ENCODE measurements around the gene SEC14L1.
"Not testable (repeated sequence)": the region's sequence is repeated elsewhere in the genome, so short reads cannot be mapped to it uniquely, and the experiment has no call there.

Gene SEC14L1

DNA sequence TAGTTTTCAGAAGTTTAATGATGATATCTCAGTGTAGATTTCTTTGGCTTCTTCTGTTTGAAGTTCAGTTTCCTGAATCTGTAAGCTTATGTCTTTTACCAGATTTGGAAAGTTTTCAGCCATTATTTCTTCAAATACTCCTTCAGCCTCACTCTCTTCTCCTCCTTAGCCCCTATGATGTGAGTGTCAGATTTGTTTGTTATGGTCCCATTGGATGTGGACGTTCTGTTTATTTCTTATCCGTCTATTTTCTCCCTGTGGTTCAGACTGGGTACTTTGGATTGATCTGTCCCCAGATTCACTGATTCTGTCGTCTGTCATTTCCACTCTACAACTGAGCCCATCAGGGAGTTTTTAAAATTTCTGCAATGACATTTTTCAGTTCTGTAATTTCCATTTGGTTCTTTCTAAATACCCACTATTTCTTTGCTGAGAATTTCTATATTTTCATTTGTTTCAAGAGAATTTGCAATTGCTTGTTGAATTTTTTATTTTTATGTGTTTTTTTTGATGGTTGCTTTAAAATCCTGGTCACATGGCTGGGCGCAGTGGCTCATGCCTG lies 110.9 kb downstream of the SEC14L1 start:
- TF ChIP-seq, protein P1, sequence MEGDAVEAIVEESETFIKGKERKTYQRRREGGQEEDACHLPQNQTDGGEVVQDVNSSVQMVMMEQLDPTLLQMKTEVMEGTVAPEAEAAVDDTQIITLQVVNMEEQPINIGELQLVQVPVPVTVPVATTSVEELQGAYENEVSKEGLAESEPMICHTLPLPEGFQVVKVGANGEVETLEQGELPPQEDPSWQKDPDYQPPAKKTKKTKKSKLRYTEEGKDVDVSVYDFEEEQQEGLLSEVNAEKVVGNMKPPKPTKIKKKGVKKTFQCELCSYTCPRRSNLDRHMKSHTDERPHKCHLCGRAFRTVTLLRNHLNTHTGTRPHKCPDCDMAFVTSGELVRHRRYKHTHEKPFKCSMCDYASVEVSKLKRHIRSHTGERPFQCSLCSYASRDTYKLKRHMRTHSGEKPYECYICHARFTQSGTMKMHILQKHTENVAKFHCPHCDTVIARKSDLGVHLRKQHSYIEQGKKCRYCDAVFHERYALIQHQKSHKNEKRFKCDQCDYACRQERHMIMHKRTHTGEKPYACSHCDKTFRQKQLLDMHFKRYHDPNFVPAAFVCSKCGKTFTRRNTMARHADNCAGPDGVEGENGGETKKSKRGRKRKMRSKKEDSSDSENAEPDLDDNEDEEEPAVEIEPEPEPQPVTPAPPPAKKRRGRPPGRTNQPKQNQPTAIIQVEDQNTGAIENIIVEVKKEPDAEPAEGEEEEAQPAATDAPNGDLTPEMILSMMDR (conservative IDR thresholded peaks at IDR 0.05): no peak
- no peak overlapping the region for H3K27ac ChIP-seq

DNA sequence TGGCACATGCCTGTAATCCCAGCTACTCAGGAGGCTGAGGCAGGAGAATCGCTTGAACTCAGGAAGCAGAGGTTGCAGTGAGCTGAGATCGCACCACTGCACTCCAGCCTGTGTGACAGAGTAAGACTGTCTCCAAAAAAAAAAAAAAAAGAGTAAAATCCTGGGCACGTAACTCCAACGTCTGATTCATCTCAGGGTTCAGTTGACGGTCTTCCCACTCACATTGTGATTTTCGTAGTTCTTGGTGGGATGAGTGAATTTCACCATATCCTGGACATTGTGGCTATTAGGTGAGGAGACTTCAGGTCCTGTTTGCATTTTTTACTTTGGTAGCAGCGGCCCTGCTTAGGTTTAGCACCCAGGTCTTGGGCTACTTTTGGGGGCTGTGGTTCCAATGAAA lies 111.5 kb downstream of the SEC14L1 start:
- H3K27ac ChIP-seq: not testable (repeated sequence)

DNA sequence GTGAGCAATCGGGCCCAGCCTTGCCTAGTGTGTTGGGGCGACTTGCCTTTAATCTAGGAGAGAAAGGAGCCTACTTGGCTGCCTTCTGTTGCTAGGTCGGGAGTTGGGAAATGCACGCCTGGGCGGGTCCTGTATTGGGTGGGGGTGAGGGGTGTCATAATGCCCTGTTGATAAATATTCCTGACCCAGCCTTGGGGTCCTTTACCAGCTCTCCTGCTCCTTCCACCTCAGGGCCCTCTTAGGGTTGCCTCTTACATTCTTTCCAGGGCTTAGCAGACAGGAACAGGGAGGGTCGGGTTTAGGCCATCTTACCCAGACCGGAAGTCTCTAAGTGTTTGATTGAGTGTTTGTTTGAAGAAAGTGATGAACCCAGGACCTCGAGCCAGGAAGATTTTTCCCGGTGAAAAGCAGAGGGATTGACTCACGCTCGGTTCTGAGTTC lies 112.9 kb downstream of the SEC14L1 start:
- no peak overlapping the region for H3K27ac ChIP-seq
- no peak for TF ChIP-seq ZFX (IDR thresholded peaks at IDR 0.05)
- TF ChIP-seq, protein P1 (conservative IDR thresholded peaks at IDR 0.05): no peak

DNA sequence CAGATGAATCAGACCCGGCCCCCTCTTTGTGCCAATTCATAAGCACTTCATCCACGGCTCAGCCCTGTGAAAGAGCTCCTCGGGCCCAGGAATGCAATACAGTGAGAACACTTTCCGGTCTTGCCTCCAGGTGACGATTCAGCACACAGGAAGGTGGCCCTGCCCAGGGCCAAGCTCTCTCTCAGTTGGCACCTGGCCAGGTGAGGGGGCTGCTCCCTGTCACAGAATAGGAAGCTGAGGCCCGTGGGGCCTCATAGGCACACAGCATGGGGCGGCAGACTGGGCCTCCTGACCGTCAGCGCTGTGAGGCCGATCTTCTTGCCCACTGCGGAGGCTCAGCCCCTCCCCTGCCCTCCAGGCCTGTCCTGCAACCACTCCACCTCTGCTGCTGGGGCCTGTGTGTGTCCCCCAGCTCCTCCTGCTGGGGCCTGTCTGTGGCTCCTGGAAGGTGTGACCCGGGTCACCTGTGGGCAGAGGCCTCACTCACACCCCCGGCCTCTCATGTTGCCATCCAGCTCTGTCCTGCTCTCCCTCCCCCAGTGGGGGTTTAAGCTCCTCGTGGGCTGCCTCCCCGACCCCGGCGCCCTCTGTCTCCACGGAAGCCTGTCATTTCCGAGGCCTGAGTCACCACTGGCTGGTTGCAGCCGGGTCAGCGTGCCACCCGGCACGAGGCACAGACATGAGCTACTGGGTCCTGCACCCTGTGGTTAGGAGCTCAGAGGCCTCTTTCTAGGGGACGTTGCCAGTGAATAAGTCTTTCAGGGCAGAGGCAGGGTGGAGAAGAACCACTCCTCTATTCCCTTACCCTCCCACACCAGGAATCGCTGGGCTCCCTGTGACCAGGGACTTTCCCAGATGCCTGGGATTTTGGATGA lies 114.4 kb downstream of the SEC14L1 start:
- no peak overlapping the region for H3K27ac ChIP-seq
- no peak for TF ChIP-seq ZFX (IDR thresholded peaks at IDR 0.05)
- TF ChIP-seq, protein P1 (conservative IDR thresholded peaks at IDR 0.05): no peak

DNA sequence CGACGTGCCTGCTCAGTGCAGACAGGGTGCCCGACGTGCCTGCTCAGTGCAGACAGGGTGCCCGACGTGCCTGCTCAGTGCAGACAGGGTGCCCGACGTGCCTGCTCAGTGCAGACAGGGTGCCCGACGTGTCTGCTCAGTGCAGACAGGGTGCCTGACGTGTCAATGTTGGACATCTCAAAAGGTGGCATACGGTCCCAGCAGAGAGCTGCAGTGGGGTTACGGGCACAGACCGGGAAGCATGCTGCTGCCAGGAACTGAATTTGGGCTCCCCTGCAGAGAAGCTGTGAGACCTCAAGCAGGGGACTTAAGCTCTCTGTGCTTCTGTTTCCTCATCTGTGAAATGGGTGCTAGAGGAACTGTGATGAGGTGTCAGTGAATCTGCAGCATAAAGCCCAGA lies 115.2 kb downstream of the SEC14L1 start:
- not testable (repeated sequence) for H3K27ac ChIP-seq

DNA sequence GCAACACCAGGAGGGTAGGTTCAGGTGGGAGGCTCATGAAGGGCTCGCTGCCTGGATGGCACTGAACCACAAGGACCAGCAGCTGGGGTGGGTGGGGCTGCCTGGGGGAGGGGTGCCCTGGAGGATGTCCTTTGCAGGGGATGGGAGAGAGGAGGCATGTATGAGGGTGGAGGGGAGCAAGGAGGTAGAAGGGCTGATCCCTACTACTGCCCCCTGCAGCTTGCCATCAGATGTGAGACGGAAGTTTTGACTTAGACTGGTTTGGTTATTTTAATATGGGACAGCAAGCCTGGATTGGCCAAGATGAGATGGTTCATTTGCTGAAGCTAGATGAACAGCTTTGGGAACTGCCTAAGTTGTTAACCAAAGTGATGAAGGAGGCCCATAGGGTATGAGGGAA lies 115.9 kb downstream of the SEC14L1 start:
- no peak for TF ChIP-seq ZFX (IDR thresholded peaks at IDR 0.05)
- TF ChIP-seq, protein P1 (conservative IDR thresholded peaks at IDR 0.05): no peak
- H3K27ac ChIP-seq: no peak overlapping the region

DNA sequence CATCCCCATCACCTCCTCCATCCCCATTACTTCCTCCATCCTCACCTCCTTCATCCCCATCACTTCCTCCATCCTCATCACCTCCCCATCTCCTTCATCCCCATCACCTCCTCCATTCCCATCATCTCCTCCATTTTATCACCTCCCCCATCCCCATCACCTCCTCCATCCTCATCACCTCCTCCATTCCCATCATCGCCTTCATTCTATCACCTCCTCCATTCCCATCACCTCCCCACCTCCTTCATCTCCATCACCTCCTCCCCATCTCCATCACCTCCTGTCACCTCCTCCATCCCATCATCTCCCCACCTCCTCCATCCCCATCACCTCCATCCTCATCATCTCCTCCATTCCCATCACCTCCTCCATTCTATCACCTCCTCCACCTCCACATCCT lies 116.4 kb downstream of the SEC14L1 start:
- no peak for TF ChIP-seq ZFX (IDR thresholded peaks at IDR 0.05)
- TF ChIP-seq, protein P1 (conservative IDR thresholded peaks at IDR 0.05): no peak
- H3K27ac ChIP-seq: no peak overlapping the region

DNA sequence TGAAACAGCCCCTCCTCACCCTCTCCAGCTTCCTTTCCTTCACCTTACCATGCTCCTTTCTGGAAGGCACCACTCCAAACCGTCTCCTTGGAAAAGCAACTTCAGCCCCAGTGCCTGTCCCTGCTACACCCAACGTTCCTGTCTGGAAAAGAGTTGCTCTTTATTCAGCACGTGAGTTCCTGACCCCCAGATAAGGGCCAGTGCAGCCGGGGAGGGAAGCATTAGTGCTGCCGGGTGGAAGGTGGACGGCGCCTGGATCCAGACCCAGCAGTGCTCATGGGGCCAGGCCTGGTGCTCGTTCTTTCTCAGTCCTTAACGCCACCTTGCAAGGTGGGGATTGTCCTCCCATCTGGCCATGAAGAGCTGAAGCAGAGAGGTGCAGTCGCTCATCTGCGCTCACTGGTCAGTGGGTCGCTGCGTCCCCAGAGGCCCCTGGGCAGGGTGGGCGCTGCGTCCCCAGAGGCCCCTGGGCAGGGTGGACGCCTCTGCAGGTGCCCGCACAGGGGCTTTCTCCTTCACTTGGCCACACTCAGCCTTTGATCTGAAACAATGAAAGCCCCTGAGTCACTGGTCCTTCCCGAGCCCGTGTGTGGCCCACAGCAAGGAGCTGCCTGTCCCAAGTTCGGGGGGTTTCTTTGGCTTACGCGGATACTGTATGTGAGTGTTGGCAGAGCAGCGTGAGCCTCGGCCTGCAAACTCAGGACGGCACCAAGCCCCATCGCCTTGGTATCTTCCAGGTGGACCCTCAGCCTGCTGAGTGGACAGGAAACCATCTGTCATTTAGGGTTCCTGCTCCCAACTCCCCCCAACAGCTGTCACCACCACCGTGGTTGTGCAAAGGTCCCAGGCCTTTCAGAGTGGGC lies 117.1 kb downstream of the SEC14L1 start:
- no peak overlapping the region for H3K27ac ChIP-seq
- TF ChIP-seq ZFX (IDR thresholded peaks at IDR 0.05): no peak
- TF ChIP-seq, protein P1 (conservative IDR thresholded peaks at IDR 0.05): no peak

All from C4-2B (cell line).